Fibroblast of pulmonary artery (primary cell): ENCODE measurements around the gene UVRAG.
A peak's percentile ranks its signal among the peaks of the same experiment; 100 is the strongest.
"Not testable (repeated sequence)": the region's sequence is repeated elsewhere in the genome, so short reads cannot be mapped to it uniquely, and the experiment has no call there.

Source experiments
- DNase-seq: peaks from one replicate; pipeline ENCODE4 v3.0.0-alpha.2; 2010; ENCODE audit warnings: low read depth
- H3K4me3 ChIP-seq: replicated peaks from 2 replicates; pipeline ENCODE4 v1.5.1; 2011; ENCODE audit warnings: low read depth, mild to moderate bottlenecking, control low read depth, low read length, moderate library complexity
- CTCF ChIP-seq: IDR thresholded peaks from 2 replicates; pipeline ENCODE4 v1.5.1; 2011; ENCODE audit warnings: mild to moderate bottlenecking, control low read depth, low read length, inconsistent platforms; ENCODE audit errors: missing control alignments

The UVRAG gene

GRCh38 chr11:76077575-76078150 lies 262.7 kb downstream of the UVRAG start:
- no peak overlapping the region for H3K4me3 ChIP-seq
- peak; percentile 30 for DNase-seq
- TF ChIP-seq CTCF = no peak

GRCh38 chr11:76081084-76081483 lies 266.1 kb downstream of the UVRAG start:
- DNase-seq, H3K4me3 ChIP-seq: not testable (repeated sequence)

- H3K4me3 ChIP-seq = no peak overlapping the region
- DNase-seq = peak; percentile 10
- no peak for TF ChIP-seq CTCF
Measured at GRCh38 chr11:76083563-76084451, 268.8 kb downstream of the UVRAG start.

- TF ChIP-seq CTCF = no peak
- no peak overlapping the region for H3K4me3 ChIP-seq
- DNase-seq = no peak
Measured at GRCh38 chr11:76085270-76085669, 270.3 kb downstream of the UVRAG start.

GRCh38 chr11:76086743-76087635 lies 272.0 kb downstream of the UVRAG start:
- TF ChIP-seq CTCF = no peak
- H3K4me3 ChIP-seq = no peak overlapping the region
- DNase-seq = peak; percentile 36

- DNase-seq = no peak
Measured at GRCh38 chr11:76087749-76088148, 272.7 kb downstream of the UVRAG start.

More at GRCh38 chr11:76087749-76088148, 272.7 kb downstream of the UVRAG start:
- H3K4me3 ChIP-seq = no peak overlapping the region
- no peak for TF ChIP-seq CTCF
